Lower leg skin (tissue), 4 donors: ENCODE data around the gene GRIN2A. TPM values are rescaled to one million over a fixed set of nuclear protein-coding genes. Genes with fewer than 3 reads are reported as not detected.

Source experiments
- DNase-seq, 2 donors: peaks; one replicate each; pipeline ENCODE4 v3.0.0-alpha.2; 2019; ENCODE audit warnings: low spot score in 2 of 2
- H3K4me3 ChIP-seq: fragments of 200-600 bp; sonication (generic); 2 replicates; pipeline ENCODE4 v1.5.1; 2017; ENCODE audit warnings: mild to moderate bottlenecking, low read depth; ENCODE audit not compliant: poor library complexity, severe bottlenecking
- POLR2A ChIP-seq, 2 donors: fragments of 450-650 bp; IDR thresholded peaks; one replicate each; pipeline ENCODE4 v1.6.1; 2016 to 2017; ENCODE audit warnings: antibody characterized with exemption in 2 of 2, mild to moderate bottlenecking in 1 of 2, moderate library complexity in 1 of 2
- WGBS, 2 donors: methylation state at CpG; one replicate each; pipeline ENCODE4 v1.1.5; 2018; 5-methylcytosine and 5-hydroxymethylcytosine counted together
- intact Hi-C: fragments of 100-400 bp; cut with DNase I; formaldehyde crosslinking; loops from one replicate; pipeline ENCODE4 v1.15.0; 2023; ENCODE audit warnings: low total_unique reads
- total RNA-seq, 4 donors: library from RNA; depleted of rRNA; stranded (reverse); fragments of >200 nt; gene quantifications; one replicate each; pipeline ENCODE4 v1.1.0, GENCODE V29; 2016
- TF ChIP-seq, protein P1 (sequence below), 3 donors: fragments of 450-650 bp; IDR thresholded peaks; one replicate each; pipeline ENCODE4 v1.5.1; 2016; ENCODE audit warnings: antibody characterized with exemption in 3 of 3, mild to moderate bottlenecking in 3 of 3, moderate library complexity in 2 of 3

Gene GRIN2A
- total RNA-seq, 4 donors from 2014 or later: 0.30 to 1.7 (median 0.73) TPM

- 91 to 92% methylated on average over 5 of the region's 5 CpGs for WGBS, 2 donors
- intact Hi-C loops: no loop called here
- H3K4me3 ChIP-seq: no peak overlapping the region
- TF ChIP-seq POLR2A (IDR thresholded peaks at IDR 0.05): no peak
- TF ChIP-seq, protein P1, sequence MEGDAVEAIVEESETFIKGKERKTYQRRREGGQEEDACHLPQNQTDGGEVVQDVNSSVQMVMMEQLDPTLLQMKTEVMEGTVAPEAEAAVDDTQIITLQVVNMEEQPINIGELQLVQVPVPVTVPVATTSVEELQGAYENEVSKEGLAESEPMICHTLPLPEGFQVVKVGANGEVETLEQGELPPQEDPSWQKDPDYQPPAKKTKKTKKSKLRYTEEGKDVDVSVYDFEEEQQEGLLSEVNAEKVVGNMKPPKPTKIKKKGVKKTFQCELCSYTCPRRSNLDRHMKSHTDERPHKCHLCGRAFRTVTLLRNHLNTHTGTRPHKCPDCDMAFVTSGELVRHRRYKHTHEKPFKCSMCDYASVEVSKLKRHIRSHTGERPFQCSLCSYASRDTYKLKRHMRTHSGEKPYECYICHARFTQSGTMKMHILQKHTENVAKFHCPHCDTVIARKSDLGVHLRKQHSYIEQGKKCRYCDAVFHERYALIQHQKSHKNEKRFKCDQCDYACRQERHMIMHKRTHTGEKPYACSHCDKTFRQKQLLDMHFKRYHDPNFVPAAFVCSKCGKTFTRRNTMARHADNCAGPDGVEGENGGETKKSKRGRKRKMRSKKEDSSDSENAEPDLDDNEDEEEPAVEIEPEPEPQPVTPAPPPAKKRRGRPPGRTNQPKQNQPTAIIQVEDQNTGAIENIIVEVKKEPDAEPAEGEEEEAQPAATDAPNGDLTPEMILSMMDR (IDR thresholded peaks at IDR 0.05): no peak
- DNase-seq: no peak
Measured at GRCh38 chr16:10076037-10076436, 106.2 kb downstream of the GRIN2A start.

- no peak for TF ChIP-seq POLR2A (IDR thresholded peaks at IDR 0.05)
- TF ChIP-seq, protein P1 (IDR thresholded peaks at IDR 0.05): no peak
- intact Hi-C loops: no loop called here
- no peak for DNase-seq
- H3K4me3 ChIP-seq: no peak overlapping the region
- WGBS, 2 donors: 67 to 84% methylated on average over 4 of the region's 4 CpGs
Measured at GRCh38 chr16:10070591-10070990, 111.6 kb downstream of the GRIN2A start.

DNA sequence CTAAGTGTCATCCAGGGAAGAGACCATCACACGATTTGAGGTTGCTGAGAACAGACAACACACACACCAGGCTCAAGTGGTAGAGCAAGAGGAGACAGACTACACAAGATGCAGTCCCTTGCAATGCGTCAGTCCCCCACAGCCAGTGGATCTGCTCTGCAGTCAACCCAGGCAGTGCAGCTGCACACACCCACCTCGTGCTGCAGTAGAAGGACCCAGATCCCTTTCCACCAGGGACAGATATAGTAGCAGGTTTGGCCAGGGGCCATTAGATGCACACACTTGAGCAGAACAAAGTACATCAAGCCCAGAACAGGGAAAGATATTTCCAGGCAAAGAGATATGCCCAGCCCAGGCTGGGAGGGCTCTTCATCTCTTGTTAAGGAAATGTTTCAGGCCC, 112.9 kb downstream of the GRIN2A start:
- no peak for TF ChIP-seq POLR2A (IDR thresholded peaks at IDR 0.05)
- TF ChIP-seq, protein P1 (IDR thresholded peaks at IDR 0.05): no peak
- DNase-seq: no peak
- intact Hi-C loops: no loop called here
- no peak overlapping the region for H3K4me3 ChIP-seq
- WGBS, 2 donors: 62 to 69% methylated on average over 3 of the region's 3 CpGs

- 64 to 79% methylated on average over 2 of the region's 2 CpGs for WGBS, 2 donors
- DNase-seq: no peak
- intact Hi-C loops: no loop called here
- TF ChIP-seq, protein P1 (IDR thresholded peaks at IDR 0.05): no peak
- no peak for TF ChIP-seq POLR2A (IDR thresholded peaks at IDR 0.05)
- H3K4me3 ChIP-seq: no peak overlapping the region
Measured at GRCh38 chr16:10067835-10068234, 114.4 kb downstream of the GRIN2A start.

DNA sequence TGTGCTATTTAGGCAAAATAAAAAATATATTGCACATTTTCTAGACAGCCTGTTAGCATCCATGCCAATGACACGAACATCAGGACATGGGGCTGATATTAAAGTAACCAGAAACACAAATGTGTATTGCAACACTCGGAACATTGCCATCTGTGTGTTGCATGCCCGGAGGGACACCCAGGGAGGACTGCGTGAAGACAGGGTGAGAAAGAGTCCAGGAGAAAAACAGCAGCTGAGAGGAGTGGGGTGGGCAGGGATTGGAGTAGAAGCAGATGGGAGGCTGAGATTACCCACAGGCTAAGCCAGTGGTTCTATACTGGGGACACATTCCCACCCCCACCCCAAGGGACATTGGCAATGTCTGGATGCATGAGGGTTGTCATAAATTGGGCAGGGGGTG, 114.8 kb downstream of the GRIN2A start:
- WGBS, 2 donors: 38 to 48% methylated on average over 4 of the region's 4 CpGs
- H3K4me3 ChIP-seq: no peak overlapping the region
- no peak for TF ChIP-seq POLR2A (IDR thresholded peaks at IDR 0.05)
- TF ChIP-seq, protein P1 (IDR thresholded peaks at IDR 0.05): no peak
- intact Hi-C loops: no loop called here
- no peak for DNase-seq

DNA sequence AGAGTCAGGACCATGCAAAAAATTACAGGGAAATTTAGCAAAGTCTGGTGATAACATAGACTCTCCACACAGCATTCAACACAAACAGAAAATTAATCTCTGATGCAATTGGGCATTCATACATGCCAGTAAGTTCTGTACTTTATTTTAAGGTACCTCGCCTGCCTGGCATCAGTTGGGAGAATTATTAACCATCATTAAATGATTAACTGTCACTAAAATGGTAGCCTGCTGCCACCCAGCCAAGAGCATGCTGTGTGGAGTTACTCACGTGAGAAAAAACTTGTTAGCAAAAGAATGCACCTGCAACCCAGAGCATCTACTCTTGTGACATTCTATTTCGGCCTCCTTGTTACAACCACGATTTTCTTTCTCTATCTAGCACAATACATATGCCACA, 117.2 kb downstream of the GRIN2A start:
- no peak for DNase-seq
- H3K4me3 ChIP-seq: no peak overlapping the region
- TF ChIP-seq, protein P1 (IDR thresholded peaks at IDR 0.05): no peak
- TF ChIP-seq POLR2A (IDR thresholded peaks at IDR 0.05): no peak
- intact Hi-C loops: no loop called here
- 73 to 79% methylated on average over 4 of the region's 4 CpGs for WGBS, 2 donors
